Measurements from ENCODE around the gene NEK5. TPM values are rescaled to one million over a fixed set of nuclear protein-coding genes. Genes with fewer than 3 reads are reported as not detected.
A peak's percentile ranks its signal among the peaks of the same experiment; 100 is the strongest.

NEK5 gene
- total RNA-seq, 1 donor from 2014 or later: not detected

DNA sequence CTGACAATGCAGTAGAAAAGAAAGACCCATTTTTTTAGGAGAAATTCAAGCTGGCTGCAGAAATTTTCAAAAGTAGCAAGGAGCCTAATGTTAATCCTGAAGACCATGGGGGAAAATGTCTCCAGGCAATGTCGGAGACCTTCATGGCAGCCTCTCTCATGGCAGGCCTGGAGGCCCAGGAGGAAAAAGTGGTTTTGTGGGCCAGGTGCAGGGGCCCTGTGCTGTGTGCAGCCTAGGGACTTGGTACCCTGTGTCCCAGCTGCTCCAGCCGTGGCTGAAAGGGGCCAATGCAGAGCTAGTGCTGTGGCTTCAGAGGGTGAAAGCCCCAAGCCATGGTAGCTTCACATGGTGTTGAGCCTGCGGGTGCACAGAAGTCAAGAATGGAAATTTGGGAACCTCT, 112.6 kb downstream of the NEK5 start:
- DNase-seq (ENCODE audit: low spot score): no peak

DNA sequence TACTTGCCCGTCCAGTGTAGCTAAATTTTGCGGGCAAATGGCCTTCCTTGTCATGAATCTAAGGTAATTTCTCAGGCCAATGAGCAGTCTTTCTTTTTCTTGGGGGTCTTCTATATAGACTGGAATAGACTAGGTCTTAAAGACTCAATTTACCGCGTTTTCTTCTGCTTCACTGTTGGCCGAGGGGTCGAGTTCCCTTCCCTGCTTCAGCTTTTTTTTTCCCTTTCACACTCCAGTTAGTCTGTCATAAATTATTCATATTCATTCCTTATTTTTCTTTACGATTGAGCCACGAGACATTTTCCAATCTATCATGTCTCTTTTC, 116.4 kb downstream of the NEK5 start:
- DNase-seq (ENCODE audit: low spot score): no peak

DNA sequence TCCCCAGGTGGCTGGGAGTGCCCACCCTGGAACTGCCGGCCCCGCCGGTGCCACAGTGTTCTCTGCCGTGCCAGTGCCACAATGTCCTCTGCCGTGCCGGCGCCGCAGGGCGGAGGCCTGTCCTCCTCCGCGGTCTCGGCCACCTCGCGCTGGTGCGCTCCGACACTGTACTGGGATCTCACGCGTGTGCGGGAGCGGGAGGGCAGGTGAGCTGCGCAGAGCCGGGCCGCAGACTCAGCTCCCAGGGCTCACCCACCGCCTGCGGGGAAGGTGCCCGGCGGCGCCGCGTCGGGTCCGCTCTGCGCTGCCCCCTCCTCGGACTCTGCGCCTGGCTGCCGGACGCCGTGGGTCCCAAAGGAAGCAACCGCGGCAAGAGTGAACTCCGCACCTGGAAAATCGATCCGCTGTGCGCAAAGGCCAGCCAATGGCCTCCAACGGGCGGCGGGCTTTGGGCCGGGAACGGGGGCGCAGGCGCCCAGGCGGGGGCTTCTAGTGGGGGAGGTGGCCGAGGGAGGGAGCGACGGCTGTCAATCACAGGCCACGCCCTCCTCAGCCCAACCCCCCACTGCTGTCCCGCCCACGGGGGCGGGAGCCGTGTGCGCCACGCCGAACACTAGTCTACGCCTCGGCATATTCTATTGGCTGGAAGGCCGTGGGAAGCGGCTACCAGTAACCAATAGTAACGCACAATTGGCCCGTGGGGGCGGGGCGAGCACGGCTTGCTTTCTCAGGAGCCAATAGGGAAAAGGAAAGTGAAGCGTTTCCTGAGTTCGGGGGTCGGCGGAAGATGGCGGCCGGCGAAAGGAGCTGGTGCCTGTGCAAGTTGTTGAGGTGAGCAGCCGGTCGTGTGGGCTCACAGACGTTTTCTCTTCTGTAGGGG, 117.0 kb downstream of the NEK5 start, which contains the start of gene ALG11:
ALG11 (plus strand) TSS at position 767 of the 880 bp plus-strand sequence; CDS start at position 788, 21 bp downstream.
- DNase-seq (ENCODE audit: low spot score): peak; percentile 99

DNA sequence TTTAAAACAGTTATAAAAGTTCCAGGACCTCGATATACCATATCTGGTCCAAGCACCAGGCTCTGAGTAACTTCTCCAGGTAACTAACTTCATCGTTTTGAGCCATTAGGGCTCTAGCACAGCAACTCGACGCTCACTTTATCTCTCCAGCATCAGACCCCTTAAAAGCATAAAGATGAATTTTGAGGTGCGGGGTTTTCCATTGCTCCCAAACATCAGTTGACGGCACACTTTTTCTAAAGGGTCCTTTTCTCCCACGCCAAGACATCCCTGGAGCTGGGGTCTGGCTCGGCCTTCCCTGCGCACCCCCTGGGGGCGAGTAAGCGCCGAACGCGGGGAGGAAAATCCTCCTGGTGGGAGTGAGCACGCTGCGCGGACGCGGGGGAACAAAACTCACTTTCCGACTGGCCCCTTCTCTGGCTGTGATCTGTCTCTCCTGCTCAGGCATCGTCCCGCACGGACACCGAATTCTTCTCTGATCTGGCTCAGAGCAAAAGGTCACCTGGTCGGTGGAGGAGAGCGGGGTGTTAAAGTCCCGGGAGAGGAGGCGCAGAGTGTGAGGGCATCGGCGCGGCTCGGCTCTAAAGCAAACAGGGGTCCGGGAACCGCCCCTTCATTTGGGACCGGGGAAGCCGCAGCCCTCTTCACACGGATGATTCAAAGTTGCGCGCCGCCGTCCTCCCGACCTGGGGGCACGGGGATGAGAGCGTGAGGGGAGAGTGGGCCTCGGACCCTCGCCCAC, 117.8 kb downstream of the NEK5 start, which contains the start of gene ATP7B:
ATP7B (minus strand) TSS at position 561 of the 742 bp plus-strand sequence; CDS start at position 448, 113 bp downstream.
- no peak for DNase-seq (ENCODE audit: low spot score)

DNA sequence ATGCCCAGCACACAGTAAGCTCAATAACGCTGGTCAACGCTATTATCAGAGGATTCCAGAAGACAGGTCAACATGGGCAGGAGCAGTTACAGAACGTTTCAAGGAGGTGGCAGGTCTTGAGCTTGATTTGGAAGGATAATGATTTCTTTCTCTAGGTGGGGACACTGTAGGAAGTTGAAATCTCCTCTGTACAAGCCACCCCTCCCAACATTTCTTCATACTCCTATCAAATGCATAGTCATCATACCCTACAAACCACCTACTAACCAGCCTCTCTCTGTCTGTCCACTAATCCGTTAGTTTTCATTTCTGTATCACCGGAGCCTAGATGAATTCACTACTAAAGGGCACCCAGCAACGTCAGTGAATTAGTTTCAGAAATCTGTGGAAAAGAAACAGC, 118.9 kb downstream of the NEK5 start:
- DNase-seq (ENCODE audit: low spot score): no peak

DNA sequence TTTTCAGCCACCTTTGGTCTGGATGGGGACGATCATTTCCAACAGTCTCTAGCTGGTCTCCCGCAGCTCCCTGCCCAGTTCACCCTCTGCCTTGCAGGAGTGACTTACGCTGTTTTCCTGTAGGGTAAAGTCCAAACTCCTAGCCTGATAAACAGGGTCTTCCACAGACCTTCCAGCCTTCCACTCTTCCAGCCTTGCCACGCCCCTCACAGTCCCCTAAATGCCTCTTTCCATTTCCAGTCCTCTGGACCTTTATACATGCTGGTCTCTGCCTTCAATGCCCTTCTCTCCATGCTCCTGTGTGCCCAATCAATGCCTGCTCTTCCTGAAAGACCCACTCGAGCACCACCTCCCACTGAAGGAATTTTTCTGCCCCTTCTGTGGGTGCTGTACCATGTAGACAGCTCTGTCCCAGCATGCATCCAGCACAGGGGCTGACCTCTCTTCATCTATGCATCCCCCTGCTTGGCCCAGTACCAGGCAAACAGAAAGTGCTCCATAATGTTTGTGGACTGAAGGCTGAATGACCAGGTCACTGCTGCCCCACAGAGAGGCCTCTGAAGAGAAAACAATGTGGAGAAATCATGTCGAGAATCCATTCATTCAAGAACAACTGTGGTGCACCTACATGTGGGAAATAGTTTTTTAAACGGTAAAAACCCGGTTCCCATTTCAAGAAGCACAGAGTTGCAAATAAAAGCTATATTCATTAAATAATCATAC, 122.2 kb downstream of the NEK5 start:
- no peak for DNase-seq (ENCODE audit: low spot score)

DNA sequence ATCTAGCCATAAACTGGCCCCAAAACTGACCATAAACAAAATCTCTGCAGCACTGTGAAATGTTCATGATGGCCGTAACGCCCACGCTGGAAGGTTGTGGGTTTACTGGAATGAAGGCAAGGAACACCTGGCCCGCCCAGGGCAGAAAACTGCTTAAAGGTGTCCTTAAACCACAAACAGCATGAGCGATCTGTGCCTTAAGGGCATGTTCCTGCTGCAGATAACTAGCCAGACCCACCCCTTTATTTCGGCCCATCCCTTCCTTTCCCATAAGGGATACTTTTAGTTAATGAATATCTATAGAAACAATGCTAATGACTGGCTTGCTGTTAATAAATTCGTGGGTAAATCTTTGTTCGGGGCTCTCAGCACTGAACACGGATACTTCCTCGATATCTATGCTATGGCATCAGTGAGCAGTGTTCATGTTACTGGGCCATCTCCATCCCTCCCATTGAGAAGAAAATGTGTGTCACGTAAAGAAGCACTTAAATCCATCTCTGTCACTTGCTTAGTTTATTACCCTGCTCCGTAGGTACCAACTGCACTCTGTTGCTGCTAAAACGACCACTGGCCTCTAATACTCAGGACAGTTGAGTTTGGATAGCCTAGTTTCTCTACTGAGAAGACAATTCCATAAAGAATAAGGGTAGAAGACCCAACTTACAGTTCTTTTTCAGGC, 122.9 kb downstream of the NEK5 start:
- no peak for DNase-seq (ENCODE audit: low spot score)

DNA sequence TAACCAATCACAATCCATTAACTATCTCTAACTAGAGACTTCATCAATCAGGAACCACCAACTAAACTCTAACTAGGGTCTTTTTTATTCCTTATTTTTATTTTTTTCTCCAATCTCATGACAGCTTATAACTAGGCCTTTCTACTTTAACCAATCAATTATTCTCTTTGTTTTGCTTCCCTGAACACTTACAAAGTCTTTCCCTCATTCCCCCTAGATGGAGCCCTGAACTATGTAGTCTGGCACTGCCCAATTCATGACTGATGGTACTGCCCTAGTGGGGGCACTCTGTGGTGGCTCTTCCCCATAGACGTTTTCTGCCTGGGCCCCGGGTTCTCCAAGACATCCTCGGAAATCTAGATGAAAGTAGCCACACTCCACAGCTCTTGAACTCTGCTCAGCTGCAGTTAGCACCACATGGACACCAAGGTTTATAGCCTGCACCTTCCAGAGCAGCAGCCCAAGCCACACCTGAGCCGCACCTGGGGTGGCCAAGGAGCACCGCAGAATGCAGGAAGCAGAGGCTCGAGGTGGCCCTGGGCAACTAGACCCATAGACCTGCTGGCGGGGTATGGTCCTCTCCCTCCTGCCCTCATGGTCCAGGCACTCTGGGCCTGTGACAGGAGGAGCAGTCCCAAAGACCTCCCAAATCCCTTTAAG, 124.2 kb downstream of the NEK5 start:
- DNase-seq (ENCODE audit: low spot score): no peak

DNA sequence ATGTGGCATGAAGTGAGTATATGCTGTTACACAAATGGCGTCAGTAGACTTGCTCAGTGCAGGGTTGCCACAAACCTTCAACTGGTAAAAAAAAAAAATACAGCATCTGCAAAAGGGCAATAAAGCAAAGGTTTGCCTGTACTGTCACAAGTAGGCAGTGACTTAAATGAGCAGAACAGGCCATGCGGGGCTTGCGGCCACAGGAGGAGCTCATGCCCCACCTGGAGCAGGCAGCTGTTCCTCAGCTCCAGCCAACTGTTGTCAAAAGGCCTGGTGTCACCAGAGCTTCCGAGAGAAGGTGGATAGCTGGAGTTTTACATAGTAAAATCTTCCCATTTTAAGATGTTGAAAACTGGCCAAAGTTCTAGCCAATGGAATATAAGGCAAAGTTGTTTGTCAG, 125.3 kb downstream of the NEK5 start:
- DNase-seq (ENCODE audit: low spot score): no peak

DNA sequence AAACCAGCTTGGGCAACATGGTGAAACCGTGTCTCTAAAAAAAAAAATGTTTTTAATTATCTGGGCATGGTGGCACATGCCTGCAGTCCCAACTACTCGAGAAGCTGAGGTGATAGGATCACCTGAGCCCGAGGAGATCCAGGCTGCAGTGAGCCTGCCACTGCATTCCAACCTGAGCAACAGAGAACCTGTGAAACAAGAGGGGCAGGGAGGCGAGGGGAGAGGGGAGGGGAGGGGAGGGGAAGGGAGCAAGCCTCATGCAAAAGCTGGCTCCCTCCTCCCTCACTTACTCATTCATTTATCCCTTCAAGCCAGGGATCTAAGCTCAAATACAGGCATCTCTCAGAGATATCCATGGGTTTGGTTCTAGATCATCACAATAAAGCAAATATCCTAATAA, 126.5 kb downstream of the NEK5 start:
- no peak for DNase-seq (ENCODE audit: low spot score)

DNA sequence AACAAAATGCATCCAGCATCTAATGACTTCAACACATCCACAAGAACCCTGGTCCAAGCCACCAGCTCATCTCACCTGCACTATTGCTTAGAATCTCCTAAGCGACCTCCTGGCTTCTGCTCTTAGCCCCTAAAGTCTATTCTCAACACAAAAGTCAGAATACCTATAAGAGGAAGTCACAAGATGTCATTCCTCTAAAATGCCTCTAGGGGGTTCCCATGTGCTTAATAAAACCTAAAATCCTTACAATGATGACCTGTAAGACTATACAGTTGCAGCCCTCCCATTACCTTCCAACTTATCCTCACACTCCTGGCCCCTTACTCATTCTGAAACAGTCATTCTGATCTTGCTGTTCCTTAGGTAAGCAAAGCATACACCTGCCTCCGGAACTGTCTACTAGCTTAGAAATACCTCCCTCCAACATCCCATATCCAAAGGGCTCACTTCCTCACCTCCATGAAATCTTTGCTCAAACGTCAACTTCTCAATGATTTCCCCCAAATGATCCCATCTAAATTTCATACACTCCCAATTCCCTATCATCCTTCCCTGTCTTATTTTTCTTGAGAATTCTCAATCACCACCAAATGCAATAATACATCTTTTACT, 127.6 kb downstream of the NEK5 start:
- DNase-seq (ENCODE audit: low spot score): no peak

DNA sequence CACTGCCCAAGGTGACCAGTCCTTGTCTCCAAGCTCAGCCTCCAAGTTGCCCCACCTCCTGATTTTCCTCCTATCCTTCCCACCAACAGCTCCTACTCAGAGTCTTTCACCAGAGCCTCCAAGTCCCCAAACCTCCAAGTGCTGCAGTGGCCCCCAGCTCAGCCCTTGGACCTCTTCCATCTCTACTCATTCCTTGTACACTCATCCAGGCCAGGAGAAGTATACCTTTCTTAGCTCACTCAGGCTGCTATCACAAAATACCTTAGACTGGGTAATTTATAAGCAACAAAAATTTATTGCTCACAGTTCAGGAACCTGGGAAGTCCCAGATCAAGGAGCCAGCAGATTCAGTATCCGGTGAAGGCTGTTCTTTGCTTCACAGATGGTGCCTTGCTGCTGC, 129.0 kb downstream of the NEK5 start:
- DNase-seq (ENCODE audit: low spot score): no peak

DNA sequence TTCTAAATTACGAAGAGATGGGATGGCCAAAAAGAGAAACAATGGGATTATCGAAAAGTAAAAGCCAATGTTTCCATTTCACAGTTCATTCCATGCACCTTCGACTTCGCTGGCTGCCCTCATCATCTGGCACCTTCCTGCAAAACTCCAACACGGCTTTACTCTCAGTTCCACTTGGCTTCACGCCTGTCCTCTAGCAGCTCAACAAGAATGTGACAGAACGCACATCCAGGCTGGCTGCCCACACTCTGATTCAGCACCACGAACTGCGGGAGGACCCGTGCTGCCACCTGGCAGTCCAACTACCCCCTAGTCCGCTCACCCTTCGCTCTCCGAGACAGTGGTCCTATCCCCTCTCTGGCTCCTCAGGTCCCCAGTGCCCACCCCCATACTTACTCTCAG, 129.4 kb downstream of the NEK5 start:
- no peak for DNase-seq (ENCODE audit: low spot score)

DNA sequence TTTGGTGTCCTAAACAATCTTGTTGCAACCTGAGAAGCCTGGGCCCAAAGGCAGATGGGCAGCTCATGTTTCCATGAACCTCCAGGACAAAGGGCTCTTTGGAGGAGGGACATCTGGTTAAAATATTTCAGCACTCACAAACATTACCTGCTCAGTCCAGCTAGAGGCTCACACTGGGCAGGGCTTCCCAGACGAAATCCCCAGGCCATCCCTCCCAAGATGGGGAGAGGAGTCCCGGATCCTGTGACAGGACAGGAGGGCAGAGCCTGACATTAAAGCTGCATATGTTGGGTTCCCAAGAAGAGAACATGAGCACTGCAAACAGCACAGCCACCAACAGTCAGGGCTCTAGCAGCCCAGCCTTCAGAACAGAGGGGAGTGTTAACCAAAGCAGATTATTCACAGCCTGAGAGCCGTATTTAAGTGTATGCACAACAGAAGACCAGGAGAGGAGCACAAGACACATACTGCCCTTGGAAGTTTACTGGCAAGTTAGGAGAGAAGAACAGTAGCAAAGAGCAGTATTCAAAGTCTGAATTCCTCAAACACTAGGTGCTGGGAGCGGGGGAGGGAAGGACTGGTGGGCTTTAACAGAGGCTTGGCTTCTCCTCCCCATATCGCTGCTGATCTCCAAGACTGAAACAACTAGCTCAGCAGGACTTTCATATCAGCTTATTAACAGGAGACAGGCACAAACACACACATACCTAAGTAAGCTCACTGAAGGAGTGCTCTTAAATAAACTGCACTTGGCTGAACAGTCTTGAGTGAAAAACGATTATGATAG, 130.0 kb downstream of the NEK5 start:
- DNase-seq (ENCODE audit: low spot score): no peak

DNA sequence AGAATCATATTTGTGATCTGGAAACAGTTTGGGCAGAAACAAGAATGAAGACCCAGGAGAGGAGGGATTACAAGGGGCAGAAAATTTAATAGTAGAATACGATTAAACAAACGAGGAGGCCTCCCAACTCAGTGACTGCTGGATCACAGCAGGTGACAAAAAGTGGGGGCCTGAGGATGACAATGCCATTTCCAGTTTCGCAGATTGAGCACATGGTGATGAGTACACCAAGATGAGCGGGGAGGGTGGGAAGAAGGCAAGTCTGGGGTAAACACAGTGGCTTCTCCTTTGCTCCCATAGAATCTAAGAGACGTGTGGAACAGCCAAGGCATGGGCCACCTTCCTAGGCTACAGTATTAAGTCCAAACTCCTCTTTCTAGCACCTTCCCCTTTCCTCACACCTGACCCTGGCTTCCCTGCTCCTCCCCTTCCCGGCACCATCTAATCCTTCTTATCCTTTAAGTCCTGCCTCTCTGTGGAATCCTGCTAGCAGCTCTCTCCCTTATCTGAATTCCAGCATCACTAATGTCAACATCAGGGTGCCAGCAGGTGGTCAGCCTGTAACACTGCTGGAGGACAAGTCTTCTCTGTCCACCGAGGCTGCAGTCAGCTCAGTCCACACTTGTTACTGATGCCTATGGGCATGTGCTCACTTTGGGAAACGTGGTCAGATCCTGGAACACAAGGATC, 131.1 kb downstream of the NEK5 start:
- DNase-seq (ENCODE audit: low spot score): no peak

DNA sequence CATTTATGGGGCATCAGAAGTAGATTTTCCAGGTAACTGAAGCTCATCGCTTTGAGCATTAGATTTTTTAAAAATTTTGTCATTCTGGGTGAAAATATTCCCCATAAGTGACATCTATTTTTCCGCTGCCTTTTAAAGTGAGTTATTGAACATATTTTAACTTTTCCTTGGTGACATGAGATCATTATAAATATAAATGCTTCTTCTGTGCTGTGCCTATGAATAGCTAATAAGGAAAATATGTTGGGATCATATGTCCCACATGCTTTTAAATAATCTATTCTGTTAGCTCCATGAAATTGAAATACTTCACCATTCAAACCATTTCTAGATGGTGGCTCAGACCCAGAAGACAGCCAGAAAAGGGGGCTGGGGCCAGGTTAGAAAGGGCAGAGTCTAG, 131.7 kb downstream of the NEK5 start:
- no peak for DNase-seq (ENCODE audit: low spot score)

DNA sequence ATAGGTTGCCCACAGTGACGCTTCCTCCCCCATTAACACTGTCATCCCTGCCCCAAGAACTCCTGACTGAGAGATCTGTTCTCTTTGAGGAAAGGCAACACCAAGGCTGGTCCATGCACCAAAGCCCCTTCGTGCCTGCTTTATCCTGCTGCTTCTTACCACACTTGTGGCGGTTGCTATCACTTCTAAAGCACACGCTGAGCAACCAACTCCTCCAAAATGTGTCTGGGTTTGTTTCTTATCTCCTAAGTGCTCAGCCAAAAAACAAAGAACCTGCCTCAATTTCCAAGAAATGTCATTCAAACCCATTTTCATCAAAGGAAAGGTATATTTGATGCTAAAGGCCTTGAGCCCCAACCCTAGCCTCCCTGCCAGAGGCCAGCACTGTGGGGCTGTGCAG, 132.2 kb downstream of the NEK5 start:
- no peak for DNase-seq (ENCODE audit: low spot score)

DNA sequence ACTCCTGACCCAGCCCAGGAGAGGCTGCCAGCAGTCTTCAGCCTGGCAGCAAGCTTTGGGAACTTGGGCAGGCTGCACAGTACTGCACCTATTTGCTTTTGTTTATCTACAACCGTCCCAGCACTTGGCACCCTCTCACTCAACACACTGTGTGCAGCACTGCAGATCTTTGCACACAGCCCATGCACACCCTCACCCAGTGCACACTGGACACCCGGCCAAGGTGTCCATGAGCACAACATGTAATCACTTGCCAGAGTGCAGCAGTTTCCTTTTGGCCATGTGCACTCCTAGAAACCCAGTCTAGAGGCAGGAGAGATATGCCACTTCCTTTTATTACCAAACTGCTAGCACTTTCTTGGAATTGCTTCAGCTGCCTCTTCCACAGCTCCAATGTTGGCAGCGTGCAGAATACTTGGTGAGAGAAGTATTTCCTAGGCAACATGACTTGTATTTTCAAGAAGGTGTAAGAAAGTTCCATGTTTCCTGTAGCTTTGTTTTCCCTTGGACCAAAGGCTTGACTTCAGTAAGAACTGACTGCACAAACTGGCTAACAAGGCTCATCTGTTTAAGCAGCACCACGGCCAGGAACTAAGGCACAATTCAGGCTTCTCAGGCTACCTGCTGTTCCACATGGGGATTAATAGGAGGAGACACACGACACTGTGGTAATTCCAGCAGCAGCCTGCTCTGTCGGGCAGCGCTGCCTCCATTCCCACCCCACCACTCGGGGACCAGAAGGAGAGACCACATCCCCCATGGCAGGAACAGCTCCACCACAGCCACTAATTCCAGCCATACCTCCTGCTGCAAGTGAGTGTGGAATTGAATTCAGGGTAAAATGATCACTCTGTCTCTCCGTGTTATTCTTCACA, 133.0 kb downstream of the NEK5 start:
- DNase-seq (ENCODE audit: low spot score): no peak

Data from mesenteric fat pad (tissue), 1 donor.